ENCODE results near the gene NOD2.

NOD2 gene

GRCh38 chr16:50718061-50718760 lies 24.8 kb downstream of the NOD2 start:
- DNase-seq = no peak

GRCh38 chr16:50718761-50719400 lies 25.5 kb downstream of the NOD2 start:
- DNase-seq = no peak

- no peak for DNase-seq
Observed at GRCh38 chr16:50719401-50720337, 26.3 kb downstream of the NOD2 start.

GRCh38 chr16:50721549-50722404 lies 28.4 kb downstream of the NOD2 start:
- no peak for DNase-seq

- DNase-seq = no peak
Observed at GRCh38 chr16:50722405-50722737, 29.0 kb downstream of the NOD2 start.

GRCh38 chr16:50722960-50723359 lies 29.6 kb downstream of the NOD2 start:
- no peak for DNase-seq

GRCh38 chr16:50724306-50724705 lies 30.9 kb downstream of the NOD2 start:
- no peak for DNase-seq

GRCh38 chr16:50731130-50731988 lies 38.0 kb downstream of the NOD2 start:
- no peak for DNase-seq

GRCh38 chr16:50731989-50732832 lies 38.8 kb downstream of the NOD2 start:
- no peak for DNase-seq

GRCh38 chr16:50733468-50733867 lies 40.1 kb downstream of the NOD2 start:
- no peak for DNase-seq

- no peak for DNase-seq
Observed at GRCh38 chr16:50735629-50736122, 42.3 kb downstream of the NOD2 start.

- DNase-seq = no peak
Observed at GRCh38 chr16:50736448-50736847, 43.0 kb downstream of the NOD2 start.

- no peak for DNase-seq
Observed at GRCh38 chr16:50737420-50737959, 44.1 kb downstream of the NOD2 start.

GRCh38 chr16:50739031-50739430 lies 45.6 kb downstream of the NOD2 start:
- no peak for DNase-seq

GRCh38 chr16:50740736-50741135 lies 47.3 kb downstream of the NOD2 start:
- no peak for DNase-seq

GRCh38 chr16:50741225-50741780 lies 47.9 kb downstream of the NOD2 start:
- no peak for DNase-seq

GRCh38 chr16:50741781-50742575 lies 48.6 kb downstream of the NOD2 start, which contains the start of gene CYLD:
Gene CYLD (plus strand): TSS chr16:50742086. CDS start chr16:50749699, 7,613 bp downstream.
- DNase-seq = peak; percentile 94

- DNase-seq = no peak
Observed at GRCh38 chr16:50742576-50743200, 49.3 kb downstream of the NOD2 start.
